ENCODE measurements around the gene KANK4.
"Not testable (repeated sequence)": the region's sequence is repeated elsewhere in the genome, so short reads cannot be mapped to it uniquely, and the experiment has no call there.

The KANK4 gene

GRCh38 chr1:62263006-62263813, 56.0 kb downstream of the KANK4 start:
- H3K9me3 ChIP-seq (ENCODE audit: control insufficient read depth, low read length): peaks cover 2% of the 10 kb centered on the region
- peaks cover 5% of the 10 kb centered on the region for H3K4me1 ChIP-seq (ENCODE audit: control insufficient read depth, insufficient read depth, low read length)
- 78 to 79% methylated on average over 19 of the region's 19 CpGs for WGBS, 2 experiments
- no peak overlapping the region for H3K4me3 ChIP-seq (ENCODE audit: insufficient read depth, low read depth, low read length)
- H3K27ac ChIP-seq (ENCODE audit: insufficient read depth, low read depth, low read length, poor library complexity, severe bottlenecking): no peak overlapping the region
- no peaks in the 10 kb centered on the region for H3K36me3 ChIP-seq (ENCODE audit: control insufficient read depth, insufficient read depth, low read length)
- no peaks in the 10 kb centered on the region for H3K27me3 ChIP-seq (ENCODE audit: control insufficient read depth, insufficient read depth, low read length, poor library complexity, severe bottlenecking)

DNA sequence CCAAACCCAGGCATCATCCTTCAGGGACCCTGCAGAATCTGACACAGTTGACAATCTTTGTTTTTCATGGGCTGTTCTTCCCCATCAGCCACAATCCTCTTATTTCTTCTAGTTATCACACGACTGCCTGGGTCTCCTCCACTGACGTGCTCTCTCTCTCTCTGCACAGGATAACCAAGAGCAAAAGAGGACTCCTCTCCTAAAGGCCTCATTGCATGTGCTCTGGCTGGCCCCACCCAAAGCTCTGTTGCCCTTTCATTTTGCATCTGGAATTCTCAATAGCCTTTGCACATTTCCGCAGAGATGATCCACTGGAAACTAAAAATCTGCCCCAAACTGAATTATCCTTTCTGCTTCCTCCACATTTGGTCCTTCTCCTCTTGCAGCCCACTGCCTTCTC, 58.5 kb downstream of the KANK4 start:
- H3K27me3 ChIP-seq (ENCODE audit: control insufficient read depth, insufficient read depth, low read length, poor library complexity, severe bottlenecking): no peaks in the 10 kb centered on the region
- H3K4me3 ChIP-seq (ENCODE audit: insufficient read depth, low read depth, low read length): no peak overlapping the region
- H3K9me3 ChIP-seq (ENCODE audit: control insufficient read depth, low read length): peaks cover 2% of the 10 kb centered on the region
- no peaks in the 10 kb centered on the region for H3K36me3 ChIP-seq (ENCODE audit: control insufficient read depth, insufficient read depth, low read length)
- H3K4me1 ChIP-seq (ENCODE audit: control insufficient read depth, insufficient read depth, low read length): peaks cover 5% of the 10 kb centered on the region
- WGBS, 2 experiments: 90 to 93% methylated on average over 3 of the region's 3 CpGs
- no peak overlapping the region for H3K27ac ChIP-seq (ENCODE audit: insufficient read depth, low read depth, low read length, poor library complexity, severe bottlenecking)

DNA sequence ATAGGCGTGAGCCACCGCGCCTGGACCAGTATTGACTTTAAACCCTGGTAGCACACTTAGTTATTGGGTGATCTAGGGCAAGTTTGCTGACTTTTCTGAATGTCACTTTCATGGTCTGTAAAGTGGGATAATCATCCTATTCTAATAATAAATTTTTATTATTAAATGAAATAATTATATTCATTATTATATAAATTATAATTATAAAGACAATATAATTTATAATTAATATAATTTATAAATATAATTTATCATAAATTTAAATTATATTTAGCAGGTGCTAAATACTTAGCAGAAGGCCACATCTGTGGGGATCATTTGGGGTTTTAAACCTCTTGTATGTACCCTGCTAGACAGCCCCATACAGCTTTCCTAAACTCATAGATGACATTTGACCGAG, 59.7 kb downstream of the KANK4 start:
- no peaks in the 10 kb centered on the region for H3K36me3 ChIP-seq (ENCODE audit: control insufficient read depth, insufficient read depth, low read length)
- H3K27ac ChIP-seq (ENCODE audit: insufficient read depth, low read depth, low read length, poor library complexity, severe bottlenecking): no peak overlapping the region
- no peaks in the 10 kb centered on the region for H3K27me3 ChIP-seq (ENCODE audit: control insufficient read depth, insufficient read depth, low read length, poor library complexity, severe bottlenecking)
- no peak overlapping the region for H3K4me3 ChIP-seq (ENCODE audit: insufficient read depth, low read depth, low read length)
- peaks cover 5% of the 10 kb centered on the region for H3K4me1 ChIP-seq (ENCODE audit: control insufficient read depth, insufficient read depth, low read length)
- H3K9me3 ChIP-seq (ENCODE audit: control insufficient read depth, low read length): peaks cover 2% of the 10 kb centered on the region
- WGBS, 2 experiments: 86 to 98% methylated on average over 4 of the region's 4 CpGs

DNA sequence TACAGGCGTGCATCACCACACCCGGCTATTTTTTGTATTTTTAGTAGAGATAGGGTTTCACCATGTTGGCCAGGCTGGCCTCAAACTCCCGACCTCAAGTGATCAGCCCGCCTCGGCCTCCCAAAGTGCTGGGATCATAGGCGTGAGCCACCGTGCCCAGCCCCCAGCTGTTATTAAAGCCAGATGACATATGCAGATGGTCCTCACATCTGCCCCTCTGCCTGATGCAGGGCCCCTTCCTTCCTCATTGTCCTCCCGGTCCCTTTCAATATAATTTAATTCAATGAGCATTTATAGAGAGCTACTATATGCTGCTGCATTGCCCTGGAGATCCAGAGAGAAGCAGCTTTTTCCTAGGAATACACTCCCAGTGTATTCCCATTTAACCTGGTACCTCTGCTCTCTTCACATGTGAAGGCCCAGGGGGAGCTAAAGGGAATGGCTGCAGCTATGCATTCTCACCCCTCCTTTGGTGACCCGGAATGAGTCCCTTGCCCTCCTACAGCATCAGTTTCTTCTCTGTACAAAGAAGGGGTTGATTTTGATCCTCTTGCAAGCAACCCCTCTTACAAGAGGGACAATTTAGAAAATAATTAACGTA, 69.0 kb downstream of the KANK4 start:
- Histone ChIP-seq H3K9me3 (ENCODE audit: control insufficient read depth, low read length) (no peaks in the 10 kb centered on the region), H3K4me3 (ENCODE audit: insufficient read depth, low read depth, low read length) (no peak overlapping the region), H3K36me3 (ENCODE audit: control insufficient read depth, insufficient read depth, low read length) (no peaks in the 10 kb centered on the region), H3K27me3 (ENCODE audit: control insufficient read depth, insufficient read depth, low read length, poor library complexity, severe bottlenecking) (no peaks in the 10 kb centered on the region), H3K27ac (ENCODE audit: insufficient read depth, low read depth, low read length, poor library complexity, severe bottlenecking) (no peak overlapping the region), H3K4me1 (ENCODE audit: control insufficient read depth, insufficient read depth, low read length) (peaks cover 5% of the 10 kb centered on the region)
- WGBS, 2 experiments: 85 to 90% methylated on average over 9 to 10 of the region's 10 CpGs

DNA sequence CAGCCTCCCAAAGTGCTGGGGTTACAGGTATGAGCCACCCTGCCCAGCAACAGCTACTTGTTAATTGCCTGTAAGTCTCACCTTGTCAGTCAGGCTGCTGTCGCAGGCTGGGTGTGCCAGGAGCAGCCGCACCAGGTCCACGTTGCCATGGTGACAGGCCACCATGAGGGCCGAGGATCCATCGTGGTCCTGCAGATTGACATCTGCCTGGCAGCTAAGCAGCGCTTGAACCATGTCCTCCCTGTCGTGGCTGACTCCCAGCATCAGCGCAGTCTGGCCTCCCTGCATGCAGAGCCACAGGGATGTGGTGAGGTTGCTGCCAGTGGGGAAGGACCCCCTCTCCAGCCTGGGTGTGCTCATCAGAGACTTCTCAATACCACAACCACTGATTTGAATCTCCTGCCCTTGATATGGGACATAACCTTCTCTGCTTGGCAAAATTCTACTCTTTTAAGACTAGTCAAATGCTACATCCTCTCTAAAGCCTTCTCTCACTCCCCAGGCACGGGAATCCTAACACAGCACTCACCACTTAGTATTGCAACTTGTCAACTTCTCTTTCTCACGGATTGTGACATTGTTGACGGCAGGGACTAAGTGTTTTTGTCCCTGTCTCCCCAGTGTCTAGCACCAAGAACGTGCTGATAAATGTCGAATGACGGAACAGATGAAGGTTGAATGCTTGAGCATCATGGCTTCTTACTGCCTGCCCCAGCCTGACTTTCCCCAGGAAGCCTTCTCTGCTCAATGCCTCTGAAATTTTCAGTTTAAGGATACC, 71.7 kb downstream of the KANK4 start:
- peaks cover 5% of the 10 kb centered on the region for H3K4me1 ChIP-seq (ENCODE audit: control insufficient read depth, insufficient read depth, low read length)
- H3K36me3 ChIP-seq (ENCODE audit: control insufficient read depth, insufficient read depth, low read length): no peaks in the 10 kb centered on the region
- WGBS, 2 experiments: 70% methylated on average over 14 of the region's 14 CpGs
- H3K27ac ChIP-seq (ENCODE audit: insufficient read depth, low read depth, low read length, poor library complexity, severe bottlenecking): no peak overlapping the region
- H3K4me3 ChIP-seq (ENCODE audit: insufficient read depth, low read depth, low read length): no peak overlapping the region
- H3K9me3 ChIP-seq (ENCODE audit: control insufficient read depth, low read length): no peaks in the 10 kb centered on the region
- H3K27me3 ChIP-seq (ENCODE audit: control insufficient read depth, insufficient read depth, low read length, poor library complexity, severe bottlenecking): no peaks in the 10 kb centered on the region

DNA sequence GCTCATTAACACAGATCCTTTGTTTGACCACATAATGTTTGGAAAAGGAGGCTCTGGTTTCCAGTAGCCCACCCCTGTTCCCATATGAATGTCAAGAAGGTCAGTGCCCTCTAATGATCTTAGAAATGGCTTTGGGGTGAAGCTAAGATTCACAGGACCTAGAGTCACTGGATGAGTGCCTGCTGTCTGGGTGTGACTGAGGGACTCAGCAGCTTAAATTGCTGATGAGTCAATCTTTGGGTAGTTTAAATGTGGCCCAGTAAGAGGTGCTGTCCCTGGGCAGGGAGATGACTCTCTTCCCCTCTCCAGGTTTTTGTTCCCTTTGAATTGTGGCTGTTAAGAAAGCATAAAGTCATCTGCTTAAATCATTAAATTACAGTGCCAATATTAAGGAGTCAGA, 74.0 kb downstream of the KANK4 start:
- H3K36me3 ChIP-seq (ENCODE audit: control insufficient read depth, insufficient read depth, low read length): no peaks in the 10 kb centered on the region

DNA sequence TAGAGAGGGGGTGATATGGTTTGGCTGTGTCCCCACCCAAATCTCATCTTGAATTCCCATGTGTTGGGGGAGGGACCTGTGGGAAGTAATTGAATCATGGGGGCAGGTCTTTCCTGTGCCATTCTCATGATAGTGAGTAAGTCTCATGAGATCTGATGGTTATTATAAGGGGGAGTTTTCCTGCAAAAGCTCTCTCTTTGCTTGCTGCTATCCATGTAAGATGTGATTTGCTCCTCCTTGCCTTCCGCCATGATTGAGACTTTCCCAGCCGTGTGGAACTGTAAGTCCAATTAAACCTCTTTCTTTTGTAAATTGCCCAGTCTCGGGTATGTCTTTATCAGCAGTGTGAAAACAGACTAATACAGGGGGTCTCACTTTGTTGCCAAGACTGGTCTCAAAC, 74.9 kb downstream of the KANK4 start:
- not testable (repeated sequence) for H3K36me3 ChIP-seq (ENCODE audit: control insufficient read depth, insufficient read depth, low read length); H3K27me3 ChIP-seq (ENCODE audit: control insufficient read depth, insufficient read depth, low read length, poor library complexity, severe bottlenecking); H3K27ac ChIP-seq (ENCODE audit: insufficient read depth, low read depth, low read length, poor library complexity, severe bottlenecking); H3K9me3 ChIP-seq (ENCODE audit: control insufficient read depth, low read length); H3K4me1 ChIP-seq (ENCODE audit: control insufficient read depth, insufficient read depth, low read length); H3K4me3 ChIP-seq (ENCODE audit: insufficient read depth, low read depth, low read length)
- 87 to 92% methylated on average over 3 of the region's 3 CpGs for whole genome bisulfite sequencing, 2 experiments

More for the DNA sequence above, 74.0 kb downstream of the KANK4 start:
- H3K27me3 ChIP-seq (ENCODE audit: control insufficient read depth, insufficient read depth, low read length, poor library complexity, severe bottlenecking): no peaks in the 10 kb centered on the region
- no peak overlapping the region for H3K27ac ChIP-seq (ENCODE audit: insufficient read depth, low read depth, low read length, poor library complexity, severe bottlenecking)
- H3K4me3 ChIP-seq (ENCODE audit: insufficient read depth, low read depth, low read length): no peak overlapping the region
- H3K4me1 ChIP-seq (ENCODE audit: control insufficient read depth, insufficient read depth, low read length): peaks cover 5% of the 10 kb centered on the region
- no peaks in the 10 kb centered on the region for H3K9me3 ChIP-seq (ENCODE audit: control insufficient read depth, low read length)

- Histone ChIP-seq H3K9me3 (ENCODE audit: control insufficient read depth, low read length) (no peaks in the 10 kb centered on the region), H3K36me3 (ENCODE audit: control insufficient read depth, insufficient read depth, low read length) (no peaks in the 10 kb centered on the region), H3K27ac (ENCODE audit: insufficient read depth, low read depth, low read length, poor library complexity, severe bottlenecking) (no peak overlapping the region), H3K27me3 (ENCODE audit: control insufficient read depth, insufficient read depth, low read length, poor library complexity, severe bottlenecking) (no peaks in the 10 kb centered on the region), H3K4me1 (ENCODE audit: control insufficient read depth, insufficient read depth, low read length) (peaks cover 7% of the 10 kb centered on the region), H3K4me3 (ENCODE audit: insufficient read depth, low read depth, low read length) (no peak overlapping the region)
- WGBS, 2 experiments: 85 to 86% methylated on average over 12 of the region's 12 CpGs
Measured at GRCh38 chr1:62241371-62242131, 77.7 kb downstream of the KANK4 start.

- no peaks in the 10 kb centered on the region for H3K36me3 ChIP-seq (ENCODE audit: control insufficient read depth, insufficient read depth, low read length)
- no peaks in the 10 kb centered on the region for H3K27me3 ChIP-seq (ENCODE audit: control insufficient read depth, insufficient read depth, low read length, poor library complexity, severe bottlenecking)
- H3K4me1 ChIP-seq (ENCODE audit: control insufficient read depth, insufficient read depth, low read length): peaks cover 7% of the 10 kb centered on the region
- H3K27ac ChIP-seq (ENCODE audit: insufficient read depth, low read depth, low read length, poor library complexity, severe bottlenecking): no peak overlapping the region
- H3K4me3 ChIP-seq (ENCODE audit: insufficient read depth, low read depth, low read length): no peak overlapping the region
- 90 to 93% methylated on average over 9 of the region's 9 CpGs for WGBS, 2 experiments
- H3K9me3 ChIP-seq (ENCODE audit: control insufficient read depth, low read length): no peaks in the 10 kb centered on the region
Measured at GRCh38 chr1:62240651-62241370, 78.4 kb downstream of the KANK4 start.

Data from ectodermal cell (in vitro differentiated cells).